ENCODE data around the gene KATNBL1. TPM values are rescaled to one million over a fixed set of nuclear protein-coding genes. Genes with fewer than 3 reads are reported as not detected.

Gene KATNBL1
- total RNA-seq, 1 donor from 2014 or later = 44.0 TPM

GRCh38 chr15:34111488-34111887 is 98.4 kb downstream of the KATNBL1 start:
- TF ChIP-seq, protein P1, sequence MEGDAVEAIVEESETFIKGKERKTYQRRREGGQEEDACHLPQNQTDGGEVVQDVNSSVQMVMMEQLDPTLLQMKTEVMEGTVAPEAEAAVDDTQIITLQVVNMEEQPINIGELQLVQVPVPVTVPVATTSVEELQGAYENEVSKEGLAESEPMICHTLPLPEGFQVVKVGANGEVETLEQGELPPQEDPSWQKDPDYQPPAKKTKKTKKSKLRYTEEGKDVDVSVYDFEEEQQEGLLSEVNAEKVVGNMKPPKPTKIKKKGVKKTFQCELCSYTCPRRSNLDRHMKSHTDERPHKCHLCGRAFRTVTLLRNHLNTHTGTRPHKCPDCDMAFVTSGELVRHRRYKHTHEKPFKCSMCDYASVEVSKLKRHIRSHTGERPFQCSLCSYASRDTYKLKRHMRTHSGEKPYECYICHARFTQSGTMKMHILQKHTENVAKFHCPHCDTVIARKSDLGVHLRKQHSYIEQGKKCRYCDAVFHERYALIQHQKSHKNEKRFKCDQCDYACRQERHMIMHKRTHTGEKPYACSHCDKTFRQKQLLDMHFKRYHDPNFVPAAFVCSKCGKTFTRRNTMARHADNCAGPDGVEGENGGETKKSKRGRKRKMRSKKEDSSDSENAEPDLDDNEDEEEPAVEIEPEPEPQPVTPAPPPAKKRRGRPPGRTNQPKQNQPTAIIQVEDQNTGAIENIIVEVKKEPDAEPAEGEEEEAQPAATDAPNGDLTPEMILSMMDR (IDR thresholded peaks at IDR 0.05; ENCODE audit: insufficient read depth, low read length, severe bottlenecking) = no peak
- no peak for DNase-seq (ENCODE audit: low read depth)
- H3K27me3 ChIP-seq (ENCODE audit: control insufficient read depth, insufficient read depth, low read length) = no peaks in the 10 kb centered on the region
- no peak for FAIRE-seq
- no peaks in the 10 kb centered on the region for H3K36me3 ChIP-seq (ENCODE audit: control insufficient read depth, insufficient read depth, low read length)
- H3K4me3 ChIP-seq (ENCODE audit: low read depth, low read length) = no peak overlapping the region

DNA sequence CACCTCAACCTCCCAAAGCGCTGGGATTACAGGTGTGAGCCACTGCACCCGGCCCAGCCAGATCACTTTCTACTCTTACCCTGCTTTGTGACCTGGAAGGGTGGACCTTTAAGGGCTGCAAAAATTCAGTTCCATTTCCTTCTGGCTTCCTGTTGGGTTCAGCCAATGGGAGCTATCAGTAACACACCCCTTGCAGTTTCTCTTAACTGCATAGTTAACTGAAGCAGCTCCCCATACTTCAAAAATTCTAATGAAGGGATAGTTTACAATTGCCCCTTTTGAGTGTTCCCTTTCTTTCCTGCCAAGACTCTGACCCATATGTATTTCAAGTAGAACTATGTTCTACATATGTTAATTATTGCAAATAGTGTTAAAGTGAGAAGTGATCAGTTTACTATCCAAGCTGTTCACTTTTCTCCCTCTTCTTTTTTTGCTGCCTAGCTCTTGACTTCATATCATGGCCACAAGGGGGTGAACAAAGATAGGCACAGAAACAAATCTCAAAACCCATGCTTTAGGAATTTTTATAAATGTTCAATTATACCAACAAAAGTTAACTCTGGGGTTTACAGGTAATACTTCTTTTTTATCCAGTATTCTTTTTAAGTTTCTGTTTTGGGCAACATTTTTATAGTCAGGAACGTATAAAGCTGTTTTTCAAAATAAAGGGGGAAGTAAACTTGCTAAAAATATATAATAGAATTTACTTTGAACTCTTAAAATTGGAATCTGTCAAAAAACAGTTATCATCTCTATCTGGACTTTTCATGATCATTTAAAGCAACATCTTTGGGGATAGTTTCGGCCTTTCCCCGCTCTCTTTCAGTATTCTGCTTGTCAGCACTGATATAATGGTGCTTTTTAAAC is 99.9 kb downstream of the KATNBL1 start:
- peak; percentile 40 for DNase-seq (ENCODE audit: low read depth)
- Histone ChIP-seq H3K36me3 (ENCODE audit: control insufficient read depth, insufficient read depth, low read length) (no peaks in the 10 kb centered on the region), H3K4me3 (ENCODE audit: low read depth, low read length) (no peak overlapping the region), H3K27me3 (ENCODE audit: control insufficient read depth, insufficient read depth, low read length) (no peaks in the 10 kb centered on the region)
- FAIRE-seq = no peak
- TF ChIP-seq, protein P1 (IDR thresholded peaks at IDR 0.05; ENCODE audit: insufficient read depth, low read length, severe bottlenecking) = peak; percentile 49

- Histone ChIP-seq H3K27me3 (ENCODE audit: control insufficient read depth, insufficient read depth, low read length) (no peaks in the 10 kb centered on the region), H3K36me3 (ENCODE audit: control insufficient read depth, insufficient read depth, low read length) (no peaks in the 10 kb centered on the region), H3K4me3 (ENCODE audit: low read depth, low read length) (no peak overlapping the region)
- no peak for FAIRE-seq
- TF ChIP-seq, protein P1 (IDR thresholded peaks at IDR 0.05; ENCODE audit: insufficient read depth, low read length, severe bottlenecking) = no peak
- DNase-seq (ENCODE audit: low read depth) = no peak
These were observed 102.6 kb downstream of the KATNBL1 start for GRCh38 chr15:34107315-34107714.

- DNase-seq (ENCODE audit: low read depth) = no peak
- Histone ChIP-seq H3K27me3 (ENCODE audit: control insufficient read depth, insufficient read depth, low read length) (no peaks in the 10 kb centered on the region), H3K36me3 (ENCODE audit: control insufficient read depth, insufficient read depth, low read length) (no peaks in the 10 kb centered on the region), H3K4me3 (ENCODE audit: low read depth, low read length) (no peak overlapping the region)
- no peak for FAIRE-seq
- TF ChIP-seq, protein P1 (IDR thresholded peaks at IDR 0.05; ENCODE audit: insufficient read depth, low read length, severe bottlenecking) = no peak
These were observed 103.5 kb downstream of the KATNBL1 start for GRCh38 chr15:34106423-34106822.

DNA sequence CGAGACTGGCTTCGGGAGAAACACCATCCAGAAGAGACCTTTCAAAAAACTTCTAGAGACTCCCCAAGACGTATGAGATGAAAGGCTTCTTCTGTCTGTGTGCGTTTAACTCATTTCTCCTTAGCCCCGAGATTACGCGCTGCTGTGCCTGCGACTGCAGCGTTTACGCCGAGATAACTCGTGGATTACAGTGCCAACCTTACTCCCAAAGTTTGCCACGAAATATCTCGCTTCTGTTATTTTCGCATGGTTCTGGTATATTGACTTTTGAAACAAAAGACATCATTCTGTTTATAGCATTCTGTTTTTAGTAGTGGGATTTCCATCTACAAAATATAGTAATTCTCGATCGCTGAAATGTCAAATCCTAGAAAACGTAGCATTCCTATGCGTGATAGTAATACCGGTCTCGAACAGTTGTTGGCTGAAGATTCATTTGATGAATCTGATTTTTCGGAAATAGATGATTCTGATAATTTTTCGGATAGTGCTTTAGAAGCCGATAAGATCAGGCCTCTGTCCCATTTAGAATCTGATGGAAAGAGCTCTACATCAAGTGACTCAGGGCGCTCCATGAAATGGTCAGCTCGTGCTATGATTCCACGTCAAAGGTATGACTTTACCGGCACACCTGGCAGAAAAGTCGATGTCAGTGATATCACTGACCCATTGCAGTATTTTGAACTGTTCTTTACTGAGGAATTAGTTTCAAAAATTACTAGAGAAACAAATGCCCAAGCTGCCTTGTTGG is 107.5 kb downstream of the KATNBL1 start:
- DNase-seq (ENCODE audit: low read depth) (no peak), FAIRE-seq (no peak)
- TF ChIP-seq, protein P1 (IDR thresholded peaks at IDR 0.05; ENCODE audit: insufficient read depth, low read length, severe bottlenecking) = no peak
- no peaks in the 10 kb centered on the region for H3K36me3 ChIP-seq (ENCODE audit: control insufficient read depth, insufficient read depth, low read length)
- H3K27me3 ChIP-seq (ENCODE audit: control insufficient read depth, insufficient read depth, low read length) = no peaks in the 10 kb centered on the region
- H3K4me3 ChIP-seq (ENCODE audit: low read depth, low read length) = peak overlapping the region; percentile 82
